ENCODE results near the gene ZZZ3.

DNA sequence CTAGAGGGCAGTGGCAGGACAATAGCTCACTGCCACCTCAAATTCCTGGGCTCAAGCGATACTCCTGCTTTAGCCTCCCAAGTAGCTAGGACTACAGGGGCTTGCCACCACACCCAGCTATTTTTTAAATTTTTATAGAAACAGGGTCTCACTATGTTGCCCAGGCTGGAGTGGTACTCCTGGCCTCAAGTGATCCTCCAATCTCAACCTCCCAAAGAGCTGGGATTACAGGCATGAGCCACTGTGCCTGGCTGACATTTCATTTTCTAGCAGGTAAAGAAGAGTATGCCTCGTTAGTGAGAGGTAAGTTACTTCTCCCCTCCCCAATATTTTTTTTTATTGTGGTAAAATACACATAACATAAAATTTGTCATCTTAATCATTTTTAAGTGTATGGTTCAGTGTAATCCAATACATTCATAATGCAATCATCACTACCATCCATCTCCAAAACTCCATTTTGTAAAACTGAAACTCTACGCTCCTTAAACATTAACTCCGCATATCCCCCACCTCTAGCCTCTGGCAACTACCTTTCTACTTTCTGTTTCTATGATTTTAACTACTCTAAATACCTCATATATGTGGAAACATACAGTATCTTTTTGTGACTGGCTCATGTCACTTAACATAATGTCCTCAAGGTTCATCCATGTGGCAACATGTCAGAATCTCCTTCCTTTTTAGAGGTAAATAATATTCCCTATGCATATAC, 22.4 kb downstream of the ZZZ3 start:
- TF ChIP-seq POLR2AphosphoS5 (IDR thresholded peaks at IDR 0.05), result no peak
- TF ChIP-seq, protein P1, sequence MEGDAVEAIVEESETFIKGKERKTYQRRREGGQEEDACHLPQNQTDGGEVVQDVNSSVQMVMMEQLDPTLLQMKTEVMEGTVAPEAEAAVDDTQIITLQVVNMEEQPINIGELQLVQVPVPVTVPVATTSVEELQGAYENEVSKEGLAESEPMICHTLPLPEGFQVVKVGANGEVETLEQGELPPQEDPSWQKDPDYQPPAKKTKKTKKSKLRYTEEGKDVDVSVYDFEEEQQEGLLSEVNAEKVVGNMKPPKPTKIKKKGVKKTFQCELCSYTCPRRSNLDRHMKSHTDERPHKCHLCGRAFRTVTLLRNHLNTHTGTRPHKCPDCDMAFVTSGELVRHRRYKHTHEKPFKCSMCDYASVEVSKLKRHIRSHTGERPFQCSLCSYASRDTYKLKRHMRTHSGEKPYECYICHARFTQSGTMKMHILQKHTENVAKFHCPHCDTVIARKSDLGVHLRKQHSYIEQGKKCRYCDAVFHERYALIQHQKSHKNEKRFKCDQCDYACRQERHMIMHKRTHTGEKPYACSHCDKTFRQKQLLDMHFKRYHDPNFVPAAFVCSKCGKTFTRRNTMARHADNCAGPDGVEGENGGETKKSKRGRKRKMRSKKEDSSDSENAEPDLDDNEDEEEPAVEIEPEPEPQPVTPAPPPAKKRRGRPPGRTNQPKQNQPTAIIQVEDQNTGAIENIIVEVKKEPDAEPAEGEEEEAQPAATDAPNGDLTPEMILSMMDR (IDR thresholded peaks at IDR 0.05), result no peak
- TF ChIP-seq EP300 (IDR thresholded peaks at IDR 0.05), result no peak
